ENCODE data around the gene TRAF3.

GRCh38 chr14:102821252-102821651, 44.0 kb downstream of the TRAF3 start:
- no peak for TF ChIP-seq EZH2 (IDR thresholded peaks at IDR 0.05; ENCODE audit: borderline replicate concordance, low read depth, low read length, poor library complexity, severe bottlenecking)
- no peak for TF ChIP-seq CTCF (conservative IDR thresholded peaks at IDR 0.05; ENCODE audit: low read depth, low read length)

Data from A673 (cell line).